ENCODE data around the gene MRNIP.

GRCh38 chr5:179865491-179866240 lies 7.0 kb upstream of the MRNIP start:
- TF ChIP-seq POLR2AphosphoS5 (IDR thresholded peaks at IDR 0.05) = no peak
- TF ChIP-seq, protein P1, sequence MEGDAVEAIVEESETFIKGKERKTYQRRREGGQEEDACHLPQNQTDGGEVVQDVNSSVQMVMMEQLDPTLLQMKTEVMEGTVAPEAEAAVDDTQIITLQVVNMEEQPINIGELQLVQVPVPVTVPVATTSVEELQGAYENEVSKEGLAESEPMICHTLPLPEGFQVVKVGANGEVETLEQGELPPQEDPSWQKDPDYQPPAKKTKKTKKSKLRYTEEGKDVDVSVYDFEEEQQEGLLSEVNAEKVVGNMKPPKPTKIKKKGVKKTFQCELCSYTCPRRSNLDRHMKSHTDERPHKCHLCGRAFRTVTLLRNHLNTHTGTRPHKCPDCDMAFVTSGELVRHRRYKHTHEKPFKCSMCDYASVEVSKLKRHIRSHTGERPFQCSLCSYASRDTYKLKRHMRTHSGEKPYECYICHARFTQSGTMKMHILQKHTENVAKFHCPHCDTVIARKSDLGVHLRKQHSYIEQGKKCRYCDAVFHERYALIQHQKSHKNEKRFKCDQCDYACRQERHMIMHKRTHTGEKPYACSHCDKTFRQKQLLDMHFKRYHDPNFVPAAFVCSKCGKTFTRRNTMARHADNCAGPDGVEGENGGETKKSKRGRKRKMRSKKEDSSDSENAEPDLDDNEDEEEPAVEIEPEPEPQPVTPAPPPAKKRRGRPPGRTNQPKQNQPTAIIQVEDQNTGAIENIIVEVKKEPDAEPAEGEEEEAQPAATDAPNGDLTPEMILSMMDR (IDR thresholded peaks at IDR 0.05) = no peak
- no peak for TF ChIP-seq POLR2A (IDR thresholded peaks at IDR 0.05)
- TF ChIP-seq EP300 (IDR thresholded peaks at IDR 0.05) = no peak
